HG03039 (cell line): ENCODE measurements around the gene ADAMTS2.

ENCODE experiments used
- ATAC-seq: cut with Tn5 transposase; IDR thresholded peaks from one replicate; pipeline ENCODE4 v1.9.1; 2021; ENCODE audit warnings: mild to moderate bottlenecking, moderate library complexity; ENCODE audit not compliant: unreplicated experiment

ADAMTS2 gene

DNA sequence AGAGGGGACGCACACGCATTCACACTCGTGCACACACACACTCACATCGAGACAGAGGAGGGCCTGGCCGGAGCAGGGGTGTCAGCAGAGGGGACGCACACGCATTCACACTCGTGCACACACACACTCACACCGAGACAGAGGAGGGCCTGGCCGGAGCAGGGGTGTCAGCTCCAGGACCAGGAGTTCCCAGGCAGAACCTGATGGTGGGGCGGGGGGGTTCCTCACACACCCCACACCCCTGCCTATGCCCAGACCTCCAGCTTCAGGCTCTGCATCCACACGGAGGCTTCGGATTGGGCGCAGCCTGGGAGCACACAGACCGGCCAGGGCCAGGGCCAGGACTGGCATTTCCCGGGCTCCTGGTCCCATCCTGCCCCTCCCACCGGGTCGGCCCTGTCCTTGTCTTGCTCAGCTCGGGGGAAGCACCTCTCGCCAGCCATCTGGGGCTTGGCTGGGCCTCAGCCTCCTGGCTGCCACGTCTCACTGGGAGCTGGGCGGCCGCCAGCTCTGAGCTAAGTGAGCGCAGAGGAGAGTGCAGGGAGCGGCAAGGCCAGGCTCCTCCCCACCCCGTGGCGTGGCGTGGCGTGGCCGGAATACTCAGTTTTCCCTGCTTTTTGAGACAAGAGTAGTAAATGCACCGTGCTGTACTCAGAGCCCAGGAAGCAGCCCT is 31.3 kb downstream of the ADAMTS2 start:
- no peak for ATAC-seq

- ATAC-seq = no peak
Observed at GRCh38 chr5:179312557-179313235, 32.6 kb downstream of the ADAMTS2 start.

- ATAC-seq = no peak
Observed at GRCh38 chr5:179311581-179311980, 33.7 kb downstream of the ADAMTS2 start.

GRCh38 chr5:179311091-179311470 is 34.2 kb downstream of the ADAMTS2 start:
- ATAC-seq = no peak

- ATAC-seq = no peak
Observed at GRCh38 chr5:179310439-179311090, 34.7 kb downstream of the ADAMTS2 start.

GRCh38 chr5:179309751-179310320 is 35.4 kb downstream of the ADAMTS2 start:
- no peak for ATAC-seq

DNA sequence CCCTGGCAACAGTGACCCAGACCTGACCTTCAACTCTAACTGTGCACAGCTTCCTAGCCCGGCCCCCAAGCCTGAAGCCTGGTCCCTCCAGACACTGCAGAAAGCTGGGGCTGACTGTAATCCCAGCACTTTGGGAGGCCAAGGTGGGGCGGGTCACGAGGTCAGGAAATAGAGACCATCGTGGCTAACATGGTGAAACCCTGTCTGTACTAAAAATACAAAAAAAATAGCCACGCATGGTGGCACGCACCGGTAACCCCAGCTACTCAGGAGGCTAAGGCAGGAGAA is 35.9 kb downstream of the ADAMTS2 start:
- no peak for ATAC-seq

GRCh38 chr5:179308563-179309382 is 36.5 kb downstream of the ADAMTS2 start:
- no peak for ATAC-seq

DNA sequence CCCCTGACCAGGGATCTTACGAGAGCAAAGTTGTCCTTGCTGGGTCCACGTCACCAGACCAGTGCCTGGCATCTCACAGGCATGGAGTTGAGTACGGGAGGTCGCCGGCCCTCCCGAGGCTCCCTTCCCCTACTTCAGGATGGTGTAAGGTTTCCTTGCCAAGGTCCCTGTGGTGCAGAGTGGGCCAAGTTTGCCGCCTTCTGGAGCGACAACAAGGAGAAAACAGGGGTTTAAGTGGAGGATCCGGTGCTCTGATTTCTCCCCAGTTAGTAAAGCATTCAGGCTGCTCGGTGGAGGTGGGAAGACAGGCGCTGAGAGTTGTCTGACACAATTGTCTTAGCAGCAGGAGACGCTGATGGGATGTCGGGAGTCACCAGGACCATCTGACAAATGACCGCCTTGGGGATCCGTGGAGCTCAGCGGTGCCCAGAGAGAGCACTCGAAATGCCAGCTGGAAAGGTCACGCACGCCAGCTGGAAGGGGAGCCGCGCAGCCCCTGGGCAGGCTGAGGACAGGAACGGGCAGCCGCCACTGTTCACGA is 37.3 kb downstream of the ADAMTS2 start:
- no peak for ATAC-seq

GRCh38 chr5:179307013-179307800 is 38.1 kb downstream of the ADAMTS2 start:
- ATAC-seq = no peak

GRCh38 chr5:179306191-179307012 is 38.9 kb downstream of the ADAMTS2 start:
- ATAC-seq = no peak

GRCh38 chr5:179304871-179305270 is 40.4 kb downstream of the ADAMTS2 start:
- no peak for ATAC-seq

- no peak for ATAC-seq
Observed at GRCh38 chr5:179304466-179304865, 40.8 kb downstream of the ADAMTS2 start.

DNA sequence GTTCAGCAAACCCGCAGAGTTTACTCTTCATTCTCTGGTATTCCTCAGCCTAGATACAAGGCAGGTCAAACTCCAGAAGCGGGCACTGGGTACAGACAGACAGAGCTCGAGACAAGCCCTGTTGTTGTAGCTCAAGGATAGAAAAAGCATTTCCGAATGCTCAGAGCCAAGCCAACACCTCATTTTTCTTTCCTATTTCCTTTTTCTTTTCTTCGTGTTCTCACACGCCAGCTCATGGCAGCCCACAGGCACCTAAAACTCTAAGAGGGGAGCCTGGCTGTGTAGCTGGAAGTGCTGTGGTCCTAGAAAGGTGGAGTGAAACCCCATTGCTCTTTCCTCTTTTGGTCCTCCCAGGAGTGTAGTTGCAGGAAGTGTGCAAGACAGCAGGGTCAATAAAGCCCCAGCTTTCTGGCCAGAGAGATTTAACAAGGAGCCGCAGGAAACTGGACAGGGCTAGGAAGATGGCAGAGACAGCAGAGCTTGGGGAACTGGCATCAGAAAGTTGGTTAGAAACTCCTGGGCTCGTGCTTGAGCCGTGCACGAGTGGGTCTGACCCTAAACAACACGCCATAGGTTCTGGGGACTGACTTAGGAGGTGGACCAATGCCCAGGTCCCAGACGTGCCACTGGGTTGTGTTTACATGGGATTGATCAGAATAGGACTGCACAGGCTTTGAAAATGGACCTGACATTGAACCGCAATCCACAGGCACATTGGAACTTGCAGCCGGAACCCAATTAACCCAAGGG is 41.6 kb downstream of the ADAMTS2 start:
- no peak for ATAC-seq

DNA sequence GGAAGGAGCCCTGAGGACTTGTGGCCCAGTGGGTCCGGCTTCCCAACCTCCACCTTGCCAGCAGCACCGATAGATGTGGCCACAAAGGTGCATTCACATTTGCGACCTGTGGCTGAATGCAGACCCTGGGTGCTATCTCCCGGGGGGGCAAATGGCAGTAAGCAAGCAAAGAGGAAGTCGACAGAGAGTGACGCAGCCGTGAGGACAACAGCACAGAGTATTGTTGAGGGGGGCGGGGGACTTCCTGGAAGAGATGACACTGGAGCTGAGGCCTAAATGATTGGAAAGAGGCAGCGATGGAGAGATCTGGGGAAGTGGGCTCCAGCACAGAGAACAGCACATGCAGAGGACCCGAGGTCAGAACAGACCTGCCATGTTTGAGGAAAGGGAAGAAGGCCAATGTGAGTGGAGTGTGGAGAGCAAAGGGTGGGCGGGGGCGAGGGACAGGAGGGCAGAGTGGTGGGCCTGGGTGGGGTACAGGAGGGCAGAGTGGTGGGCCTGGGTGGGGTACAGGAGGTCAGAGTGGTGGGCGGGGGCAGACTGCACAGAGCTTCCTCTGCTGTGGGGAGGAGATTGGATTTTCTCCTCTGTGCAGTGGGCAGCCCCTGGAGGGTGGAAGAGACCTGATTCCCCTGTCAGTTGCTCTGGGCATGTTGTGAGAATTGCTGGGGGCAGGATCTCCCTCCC is 42.6 kb downstream of the ADAMTS2 start:
- no peak for ATAC-seq

GRCh38 chr5:179301796-179302195 is 43.5 kb downstream of the ADAMTS2 start:
- ATAC-seq = no peak

DNA sequence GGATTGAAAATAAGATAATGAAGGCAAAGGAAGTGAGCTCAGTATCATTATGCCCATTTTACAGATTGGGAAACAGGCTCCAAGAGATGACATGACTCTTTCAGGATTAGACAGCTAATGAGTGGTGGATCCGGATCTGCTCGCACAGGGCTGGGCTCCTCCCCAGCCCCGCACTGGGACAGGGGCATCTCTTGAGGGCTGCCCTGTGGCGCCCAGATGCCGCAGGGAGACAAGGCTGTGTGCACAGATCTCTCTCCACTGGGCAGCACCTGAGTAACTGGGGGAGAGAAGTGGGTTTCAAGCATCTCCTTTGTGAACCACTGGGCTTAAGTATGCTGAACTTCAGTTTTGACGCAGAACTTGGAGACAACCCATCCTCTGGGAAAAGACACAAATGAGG is 43.9 kb downstream of the ADAMTS2 start:
- no peak for ATAC-seq

- ATAC-seq = no peak
Observed at GRCh38 chr5:179300581-179301180, 44.6 kb downstream of the ADAMTS2 start.
